RWPE2 (cell line): ENCODE measurements around the gene EPS8L2.

Source experiments
- ATAC-seq: fragments of 200-7000 bp; cut with Tn5 transposase; 3 replicates; pipeline ENCODE4 v1.9.1; 2021; ENCODE audit warnings: low read depth
- DNase-seq: peaks from one replicate; pipeline ENCODE4 v3.0.0-alpha.2; 2020; ENCODE audit warnings: low spot score
- H3K27ac ChIP-seq: fragments of 450-650 bp; 2 replicates; pipeline ENCODE4 v1.5.1; 2017; ENCODE audit warnings: mild to moderate bottlenecking; ENCODE audit not compliant: poor library complexity, severe bottlenecking
- H3K27me3 ChIP-seq: fragments of 250-450 bp; sonication (Bioruptor Pico); 2 replicates; pipeline ENCODE4 v1.5.1; 2021; ENCODE audit warnings: mild to moderate bottlenecking, moderate library complexity; ENCODE audit not compliant: insufficient read depth, poor library complexity, severe bottlenecking
- H3K36me3 ChIP-seq: fragments of 250-450 bp; sonication (Bioruptor Pico); 2 replicates; pipeline ENCODE4 v1.5.1; 2020; ENCODE audit warnings: low read depth, mild to moderate bottlenecking, moderate library complexity
- H3K4me1 ChIP-seq: fragments of 250-450 bp; sonication (Bioruptor Pico); 2 replicates; pipeline ENCODE4 v1.5.1; 2021; ENCODE audit warnings: mild to moderate bottlenecking, moderate library complexity; ENCODE audit not compliant: insufficient read depth, poor library complexity, severe bottlenecking
- H3K4me3 ChIP-seq: fragments of 250-450 bp; sonication (Bioruptor Pico); 2 replicates; pipeline ENCODE4 v1.5.1; 2021; ENCODE audit warnings: mild to moderate bottlenecking, moderate library complexity; ENCODE audit not compliant: severe bottlenecking
- H3K9me3 ChIP-seq: fragments of 250-450 bp; sonication (Bioruptor Pico); 2 replicates; pipeline ENCODE4 v1.5.1; 2021; ENCODE audit warnings: mild to moderate bottlenecking, moderate library complexity; ENCODE audit not compliant: severe bottlenecking
- TF ChIP-seq, protein P1 (sequence below): fragments of 450-650 bp; IDR thresholded peaks from one replicate; pipeline ENCODE4 v1.5.1; 2017; ENCODE audit warnings: mild to moderate bottlenecking, moderate library complexity; ENCODE audit not compliant: poor library complexity, severe bottlenecking

The EPS8L2 gene

DNA sequence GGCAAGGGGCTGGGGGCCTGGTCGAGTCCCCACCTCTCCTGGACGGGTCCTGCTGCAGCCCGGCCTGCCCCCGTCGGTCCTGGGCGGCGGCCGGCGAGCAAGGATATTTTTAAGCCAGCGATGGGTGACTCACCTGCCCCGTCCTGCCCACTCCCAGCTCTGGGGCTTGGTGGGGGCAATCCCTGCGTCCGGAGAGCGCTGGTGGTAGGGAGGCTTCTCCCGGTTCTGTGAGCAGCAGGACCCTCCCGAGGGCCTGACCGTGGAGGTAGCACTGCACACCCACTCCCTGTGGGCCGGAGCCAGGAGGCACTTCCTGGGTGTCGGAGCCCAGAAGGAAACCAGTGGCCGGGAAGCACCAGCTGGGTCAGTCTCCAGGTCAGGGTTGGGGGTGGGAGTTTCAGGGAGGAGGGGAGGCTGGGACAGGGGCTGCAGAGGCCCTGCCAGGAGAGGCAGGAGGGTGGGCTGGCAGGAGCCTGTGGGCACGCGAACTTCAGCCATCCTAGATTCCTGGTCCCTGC, 467 bp downstream of the EPS8L2 start:
- Histone ChIP-seq H3K9me3 (no peaks in the 10 kb centered on the region), H3K4me3 (peak overlapping the region; percentile 88), H3K27ac (peak overlapping the region; percentile 94), H3K27me3 (no peaks in the 10 kb centered on the region), H3K4me1 (peaks cover 28% of the 10 kb centered on the region), H3K36me3 (peaks cover 38% of the 10 kb centered on the region)
- ATAC-seq (peak; percentile 35), DNase-seq (peak; percentile 79)
- TF ChIP-seq, protein P1, sequence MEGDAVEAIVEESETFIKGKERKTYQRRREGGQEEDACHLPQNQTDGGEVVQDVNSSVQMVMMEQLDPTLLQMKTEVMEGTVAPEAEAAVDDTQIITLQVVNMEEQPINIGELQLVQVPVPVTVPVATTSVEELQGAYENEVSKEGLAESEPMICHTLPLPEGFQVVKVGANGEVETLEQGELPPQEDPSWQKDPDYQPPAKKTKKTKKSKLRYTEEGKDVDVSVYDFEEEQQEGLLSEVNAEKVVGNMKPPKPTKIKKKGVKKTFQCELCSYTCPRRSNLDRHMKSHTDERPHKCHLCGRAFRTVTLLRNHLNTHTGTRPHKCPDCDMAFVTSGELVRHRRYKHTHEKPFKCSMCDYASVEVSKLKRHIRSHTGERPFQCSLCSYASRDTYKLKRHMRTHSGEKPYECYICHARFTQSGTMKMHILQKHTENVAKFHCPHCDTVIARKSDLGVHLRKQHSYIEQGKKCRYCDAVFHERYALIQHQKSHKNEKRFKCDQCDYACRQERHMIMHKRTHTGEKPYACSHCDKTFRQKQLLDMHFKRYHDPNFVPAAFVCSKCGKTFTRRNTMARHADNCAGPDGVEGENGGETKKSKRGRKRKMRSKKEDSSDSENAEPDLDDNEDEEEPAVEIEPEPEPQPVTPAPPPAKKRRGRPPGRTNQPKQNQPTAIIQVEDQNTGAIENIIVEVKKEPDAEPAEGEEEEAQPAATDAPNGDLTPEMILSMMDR: no peak

DNA sequence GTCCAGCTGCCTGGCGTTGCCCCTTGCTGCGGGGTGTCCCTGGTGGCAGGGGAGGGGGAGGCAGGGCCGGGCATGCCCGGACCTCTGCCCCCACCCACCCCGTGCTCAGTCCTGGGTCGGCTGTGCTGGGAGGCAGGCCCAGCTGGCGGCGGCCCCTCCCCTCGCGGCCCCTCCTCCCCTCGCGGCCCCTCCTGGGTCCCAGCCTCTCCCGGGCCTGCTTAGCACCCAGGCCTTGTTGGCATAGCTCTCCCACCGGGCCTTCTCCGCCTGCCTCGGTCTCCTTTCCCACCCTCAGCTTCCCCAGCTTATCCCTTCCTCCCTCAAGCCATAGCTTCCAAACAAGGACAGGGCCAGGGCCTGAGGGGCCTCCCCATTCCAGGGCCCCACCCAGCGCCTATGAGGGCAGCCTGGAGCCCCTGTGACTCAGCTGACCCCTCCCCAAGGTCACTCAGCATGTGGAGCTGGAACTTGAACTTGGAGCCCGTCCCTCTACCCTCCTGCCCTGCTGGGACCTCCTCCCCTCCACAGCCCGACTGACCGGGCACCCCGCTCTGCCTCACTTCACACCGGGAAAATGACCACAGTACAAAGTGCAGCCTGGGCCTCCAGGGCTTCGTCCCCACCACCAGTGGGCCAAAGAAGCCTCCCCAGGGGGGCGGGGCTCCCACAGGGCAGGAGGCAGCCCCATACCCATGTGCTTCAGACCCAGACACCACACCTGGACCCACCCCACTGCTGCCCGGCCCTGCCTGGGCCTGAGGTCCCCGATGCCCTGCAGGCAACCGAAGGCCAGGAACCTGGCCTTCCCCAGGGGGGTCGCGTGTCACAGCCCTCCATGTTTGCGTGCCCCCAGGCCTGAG, 1.2 kb downstream of the EPS8L2 start:
- peaks cover 33% of the 10 kb centered on the region for H3K36me3 ChIP-seq
- H3K4me3 ChIP-seq: peak overlapping the region; percentile 88
- peak; percentile 43 for ATAC-seq
- H3K4me1 ChIP-seq: peaks cover 28% of the 10 kb centered on the region
- no peaks in the 10 kb centered on the region for H3K9me3 ChIP-seq
- peak; percentile 83 for DNase-seq
- peak overlapping the region; percentile 94 for H3K27ac ChIP-seq
- TF ChIP-seq, protein P1: no peak
- no peaks in the 10 kb centered on the region for H3K27me3 ChIP-seq

DNA sequence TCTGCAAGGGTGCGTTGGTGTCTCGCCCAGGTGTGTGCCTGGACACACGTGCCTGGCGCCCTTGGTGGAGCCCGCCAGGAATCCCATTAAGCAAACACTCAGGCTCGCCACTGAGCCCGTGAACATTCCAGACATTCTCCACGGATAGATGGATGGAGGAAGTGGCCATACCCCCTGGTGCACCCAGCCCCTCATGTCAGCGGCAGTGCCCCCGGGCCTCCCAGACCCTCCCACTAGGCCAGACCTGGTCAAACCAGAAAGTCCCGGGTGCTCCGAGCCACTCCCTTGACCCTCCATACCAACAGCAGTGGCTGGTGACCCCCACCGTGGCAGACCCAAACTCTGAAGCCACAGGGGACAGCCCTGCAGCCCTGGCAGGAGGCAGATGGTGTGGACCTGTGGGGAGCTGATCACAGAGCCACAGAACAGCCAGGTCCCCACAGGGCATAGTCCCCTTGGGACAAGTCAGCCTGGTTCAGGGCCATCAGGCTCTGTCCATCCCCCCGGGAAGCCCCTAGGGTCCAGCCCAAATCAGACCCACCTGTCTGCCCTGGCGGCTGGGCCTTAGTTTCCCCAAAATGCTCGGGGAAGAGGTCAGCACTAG, 1.9 kb downstream of the EPS8L2 start:
- Histone ChIP-seq H3K4me3 (peak overlapping the region; percentile 88), H3K4me1 (peaks cover 22% of the 10 kb centered on the region), H3K27me3 (no peaks in the 10 kb centered on the region), H3K36me3 (peaks cover 37% of the 10 kb centered on the region), H3K9me3 (no peaks in the 10 kb centered on the region), H3K27ac (peak overlapping the region; percentile 94)
- TF ChIP-seq, protein P1: no peak
- no peak for ATAC-seq
- DNase-seq: peak; percentile 69

DNA sequence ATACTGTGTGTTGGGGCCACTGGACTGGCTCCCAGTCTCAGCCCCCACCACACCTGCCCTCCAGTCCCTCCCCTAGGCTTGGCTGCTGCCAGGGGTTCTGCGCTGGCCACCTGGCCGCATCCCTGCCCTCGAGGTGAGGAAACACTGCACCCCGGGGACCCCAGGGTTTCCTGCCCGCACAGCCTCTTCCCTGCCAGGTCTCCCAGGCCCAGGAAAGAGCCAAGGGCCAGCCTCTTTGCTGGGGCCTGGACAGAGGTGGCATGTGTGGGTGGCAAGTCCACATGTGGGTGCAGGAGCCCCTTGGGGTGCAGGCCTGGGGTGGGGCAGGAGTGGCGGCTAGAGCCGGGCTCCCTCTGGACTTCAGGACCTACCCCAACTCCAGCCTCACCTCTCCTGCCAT, 2.5 kb downstream of the EPS8L2 start:
- H3K27ac ChIP-seq: peak overlapping the region; percentile 94

More for the DNA sequence above, 2.5 kb downstream of the EPS8L2 start:
- Histone ChIP-seq H3K9me3 (no peaks in the 10 kb centered on the region), H3K27me3 (no peaks in the 10 kb centered on the region), H3K4me3 (no peak overlapping the region), H3K4me1 (peaks cover 19% of the 10 kb centered on the region), H3K36me3 (peaks cover 41% of the 10 kb centered on the region)
- ATAC-seq (no peak), DNase-seq (peak; percentile 55)
- TF ChIP-seq, protein P1: no peak
